GM12874 (cell line): ENCODE measurements around the gene FAM9C.

Source experiments
- TF ChIP-seq, protein P1 (sequence below): IDR thresholded peaks from 2 replicates; pipeline ENCODE4 v1.5.1; 2011; ENCODE audit warnings: low read depth, mild to moderate bottlenecking, control low read depth, low read length, moderate library complexity; ENCODE audit not compliant: insufficient read depth

FAM9C gene

GRCh38 chrX:13051529-13052172 lies 7.2 kb upstream of the FAM9C start:
- TF ChIP-seq, protein P1, sequence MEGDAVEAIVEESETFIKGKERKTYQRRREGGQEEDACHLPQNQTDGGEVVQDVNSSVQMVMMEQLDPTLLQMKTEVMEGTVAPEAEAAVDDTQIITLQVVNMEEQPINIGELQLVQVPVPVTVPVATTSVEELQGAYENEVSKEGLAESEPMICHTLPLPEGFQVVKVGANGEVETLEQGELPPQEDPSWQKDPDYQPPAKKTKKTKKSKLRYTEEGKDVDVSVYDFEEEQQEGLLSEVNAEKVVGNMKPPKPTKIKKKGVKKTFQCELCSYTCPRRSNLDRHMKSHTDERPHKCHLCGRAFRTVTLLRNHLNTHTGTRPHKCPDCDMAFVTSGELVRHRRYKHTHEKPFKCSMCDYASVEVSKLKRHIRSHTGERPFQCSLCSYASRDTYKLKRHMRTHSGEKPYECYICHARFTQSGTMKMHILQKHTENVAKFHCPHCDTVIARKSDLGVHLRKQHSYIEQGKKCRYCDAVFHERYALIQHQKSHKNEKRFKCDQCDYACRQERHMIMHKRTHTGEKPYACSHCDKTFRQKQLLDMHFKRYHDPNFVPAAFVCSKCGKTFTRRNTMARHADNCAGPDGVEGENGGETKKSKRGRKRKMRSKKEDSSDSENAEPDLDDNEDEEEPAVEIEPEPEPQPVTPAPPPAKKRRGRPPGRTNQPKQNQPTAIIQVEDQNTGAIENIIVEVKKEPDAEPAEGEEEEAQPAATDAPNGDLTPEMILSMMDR: no peak

DNA sequence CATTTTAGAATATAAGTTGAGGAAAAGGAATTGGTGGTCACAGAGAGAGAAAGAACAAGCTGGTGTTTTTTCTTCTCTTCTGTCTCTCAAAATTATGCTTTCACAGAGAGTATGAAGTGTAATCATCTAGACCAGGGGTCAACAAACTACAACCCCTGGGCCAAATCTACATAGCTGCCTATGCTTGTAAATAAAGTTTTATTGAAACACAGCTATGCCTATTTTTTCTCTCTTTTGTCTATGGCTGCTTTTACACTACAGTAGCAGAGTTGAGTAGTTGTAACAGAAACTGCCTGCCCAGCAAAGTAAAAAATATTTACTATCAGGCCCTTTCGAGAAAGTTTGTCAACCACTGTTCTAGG lies 6.7 kb upstream of the FAM9C start:
- TF ChIP-seq, protein P1: no peak

DNA sequence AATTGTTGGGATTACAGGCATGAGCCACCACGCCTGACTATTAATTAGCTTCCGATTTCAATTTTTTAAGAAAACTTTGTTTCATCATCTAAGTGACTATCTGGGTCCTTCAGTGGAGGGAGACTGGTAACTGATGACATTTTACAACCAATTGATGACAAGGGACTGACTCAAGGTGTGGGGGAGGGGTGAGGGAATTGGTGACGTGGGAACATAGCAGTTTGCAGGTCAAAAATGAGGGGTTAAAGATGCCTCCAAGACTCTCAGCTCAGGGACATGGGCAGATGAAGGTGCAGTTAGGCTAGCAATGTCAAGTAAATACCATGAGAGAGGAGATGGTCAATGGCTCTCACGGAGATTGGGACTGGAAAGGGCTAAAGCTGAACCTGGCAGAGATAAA lies 5.7 kb upstream of the FAM9C start:
- TF ChIP-seq, protein P1: no peak

- TF ChIP-seq, protein P1: no peak
Observed at GRCh38 chrX:13048280-13048679, 3.9 kb upstream of the FAM9C start.

DNA sequence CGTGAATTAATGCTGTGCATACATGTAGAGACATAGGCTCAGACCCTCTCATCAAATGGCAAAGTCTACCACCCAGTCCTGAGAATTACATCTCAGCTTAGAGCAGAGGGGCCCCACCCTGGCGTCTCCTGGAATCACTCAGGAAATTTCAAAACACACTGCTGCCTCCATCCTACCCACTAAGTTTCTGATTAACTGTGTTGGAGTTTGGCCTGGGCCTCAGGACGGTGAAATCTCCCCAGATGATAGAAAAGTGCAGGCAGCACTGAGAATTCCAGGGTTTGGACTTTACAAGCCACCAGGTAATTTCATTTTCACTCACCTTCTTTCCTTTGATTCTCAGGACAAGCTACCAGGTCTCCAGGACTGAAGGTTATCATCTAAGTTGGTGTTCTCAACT lies 3.3 kb upstream of the FAM9C start:
- TF ChIP-seq, protein P1: no peak

DNA sequence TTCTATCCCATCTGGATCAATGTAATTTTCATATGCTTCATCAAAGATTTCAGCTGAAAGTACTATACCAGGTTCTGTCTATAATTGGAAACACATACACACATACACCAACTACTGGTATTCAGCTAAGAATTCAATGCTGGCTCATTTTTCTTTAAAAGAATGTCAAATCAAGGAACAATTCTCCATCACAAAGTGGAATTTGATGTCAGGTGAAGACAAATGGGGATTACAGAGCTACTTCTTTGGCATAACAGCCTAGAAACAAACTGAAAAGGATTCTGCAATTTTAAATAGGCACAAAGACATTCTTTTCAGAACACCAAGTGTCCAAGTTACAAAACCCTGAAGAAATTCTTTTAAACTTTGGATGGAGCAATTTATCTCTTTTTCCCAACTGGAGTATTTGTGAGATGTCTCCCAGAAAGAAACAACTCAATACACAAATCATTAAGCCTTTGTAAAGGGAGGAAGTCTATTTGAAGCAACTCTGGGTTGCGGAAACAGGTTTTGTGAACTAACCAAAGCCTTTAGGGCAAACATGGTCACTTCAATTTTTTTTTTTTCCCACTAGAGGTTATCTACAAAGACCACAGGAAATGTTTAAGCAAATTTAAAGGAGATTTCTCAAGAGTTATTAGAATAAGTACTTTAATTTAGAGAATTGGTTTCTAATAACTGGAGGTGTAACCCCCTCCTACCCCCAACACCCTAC lies 1.9 kb upstream of the FAM9C start:
- TF ChIP-seq, protein P1: no peak

GRCh38 chrX:13043938-13044337 lies 482 bp downstream of the FAM9C start:
- TF ChIP-seq, protein P1: no peak
